HG02981 (cell line): ENCODE measurements around the gene ZNF883.

Source experiments
- ATAC-seq: cut with Tn5 transposase; IDR thresholded peaks from one replicate; pipeline ENCODE4 v1.9.1; 2021; ENCODE audit warnings: mild to moderate bottlenecking, moderate library complexity; ENCODE audit not compliant: unreplicated experiment

The ZNF883 gene

DNA sequence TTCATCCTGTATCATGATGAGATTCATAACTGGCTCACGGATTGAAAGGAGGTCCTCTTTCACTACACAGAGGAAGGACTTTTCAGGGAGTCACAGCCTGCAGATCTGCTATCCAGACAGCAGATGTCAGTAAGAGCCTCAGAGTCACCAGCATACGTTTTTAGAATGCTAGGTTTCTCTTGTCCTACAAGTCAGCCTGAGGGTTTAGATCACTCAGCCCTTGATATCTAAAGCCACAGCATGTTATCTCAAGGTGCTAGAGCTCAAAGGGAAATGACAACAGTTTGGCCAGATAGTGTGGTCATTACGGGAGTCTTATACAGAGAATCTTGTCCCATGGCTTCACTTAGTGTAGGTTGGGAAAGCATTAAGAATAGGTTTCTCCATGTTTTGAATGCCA lies 90.4 kb downstream of the ZNF883 start:
- ATAC-seq, result no peak

DNA sequence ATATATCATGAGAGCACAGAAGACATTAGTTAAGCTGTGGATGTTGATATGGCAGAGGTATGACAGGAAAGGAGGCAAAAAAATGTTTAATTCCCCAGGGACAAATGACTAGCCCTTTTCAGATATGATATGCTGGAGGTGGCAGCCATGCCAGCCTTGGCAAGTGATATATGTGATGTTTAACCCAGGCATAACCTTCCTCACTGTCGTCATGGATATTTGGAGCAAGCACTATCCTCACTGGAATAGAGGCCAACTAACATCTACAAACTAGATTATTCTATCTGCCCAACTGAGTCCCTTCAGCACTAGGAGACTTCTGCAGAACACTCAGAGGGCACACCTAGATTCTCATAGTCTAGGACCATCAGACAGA lies 94.0 kb downstream of the ZNF883 start:
- ATAC-seq, result no peak

DNA sequence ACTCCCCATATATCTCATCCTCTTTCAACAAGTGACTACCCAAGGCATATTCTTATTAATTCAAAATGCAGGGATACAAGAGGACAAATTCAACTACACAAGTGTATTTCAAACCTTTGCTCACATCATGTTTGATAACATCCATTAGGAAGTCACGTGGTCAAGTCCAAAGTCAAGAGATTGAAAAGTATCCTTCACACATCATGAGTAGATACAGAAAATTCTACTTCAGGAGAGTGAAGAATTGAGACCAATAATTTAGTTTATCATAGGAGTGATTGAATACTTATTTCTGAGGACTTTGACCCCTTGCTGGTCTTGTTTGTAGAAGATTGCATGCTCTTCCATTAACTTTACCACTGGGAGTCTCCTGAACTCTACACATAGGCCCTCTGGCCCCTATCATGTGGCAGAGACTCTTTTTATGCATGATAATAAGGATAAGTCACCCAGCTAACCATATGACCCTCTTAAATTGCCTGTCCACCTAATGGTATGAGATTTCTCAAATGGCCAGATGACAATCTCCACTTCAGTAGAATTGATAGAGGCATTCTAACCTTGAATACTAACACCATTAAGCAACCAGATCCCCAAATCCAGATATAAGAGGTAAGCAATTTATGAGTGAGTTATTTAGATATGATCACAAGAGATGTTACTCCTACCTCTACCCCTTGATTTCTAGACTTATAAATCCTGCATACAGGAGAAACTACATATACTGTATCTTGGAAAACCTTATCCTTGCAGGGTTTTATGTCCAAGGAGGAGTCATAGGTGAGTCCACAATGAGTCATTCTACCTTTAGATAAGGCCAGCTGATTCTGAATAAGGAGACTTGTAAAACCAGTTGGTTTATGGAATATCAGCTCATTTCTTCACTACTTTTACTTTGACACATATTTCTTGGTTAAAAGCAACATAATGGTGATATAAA lies 94.7 kb downstream of the ZNF883 start:
- ATAC-seq, result no peak

DNA sequence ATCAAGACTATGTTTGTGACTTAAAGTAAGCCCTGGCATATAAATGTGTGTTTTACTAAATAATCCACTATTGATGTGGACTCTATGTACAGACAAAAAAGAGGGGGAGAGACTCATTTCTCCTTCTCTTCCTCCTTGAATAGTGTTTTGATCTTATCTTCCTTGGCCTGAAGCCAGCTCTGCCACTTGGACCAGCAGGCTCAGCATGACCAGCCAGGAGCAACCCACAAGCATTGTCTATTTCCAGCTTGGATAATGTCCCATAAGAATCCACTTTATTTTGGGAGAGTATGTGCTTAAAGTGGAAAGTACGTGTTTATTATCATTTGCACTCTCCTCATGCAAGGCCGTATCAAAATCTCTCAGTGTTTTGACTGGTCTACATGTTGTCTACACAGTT lies 97.5 kb downstream of the ZNF883 start:
- no peak for ATAC-seq

DNA sequence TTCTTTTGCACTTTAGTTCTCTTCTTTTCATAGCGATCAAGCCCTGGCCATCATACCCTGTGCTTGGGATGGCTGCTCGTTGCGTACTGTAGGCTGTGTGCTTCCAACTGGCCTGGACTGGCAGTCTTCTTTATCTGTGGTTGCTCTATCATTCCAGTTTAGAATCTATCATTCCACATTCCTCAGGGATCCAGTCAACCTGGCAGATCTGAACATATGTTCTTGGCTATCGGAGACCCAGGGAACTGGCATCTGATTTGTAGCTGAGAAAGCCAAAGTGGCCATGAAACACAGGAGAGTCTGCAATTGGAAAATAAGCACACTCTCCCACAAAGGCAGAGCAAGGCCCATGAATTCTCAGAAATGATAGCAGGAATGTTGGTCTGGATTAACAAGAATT lies 98.7 kb downstream of the ZNF883 start:
- ATAC-seq, result no peak

DNA sequence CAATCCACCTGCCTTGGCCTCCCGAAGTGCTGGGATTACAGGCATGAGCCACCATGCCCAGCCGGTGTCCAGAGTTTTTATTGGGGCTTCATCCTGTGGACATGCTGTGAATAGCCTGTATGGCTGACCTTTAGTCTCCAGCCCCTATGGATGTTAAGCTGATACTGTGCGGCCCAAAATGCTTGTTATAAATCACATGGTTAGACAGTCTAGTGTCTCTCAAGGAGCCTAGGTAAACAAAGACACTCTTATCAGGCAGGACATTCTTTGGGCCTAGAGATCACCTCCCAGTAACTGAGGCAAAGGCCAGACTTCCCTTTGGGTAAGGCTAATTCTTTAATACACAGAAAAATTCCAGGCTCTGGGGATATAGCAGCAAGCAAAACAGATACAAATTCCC lies 99.4 kb downstream of the ZNF883 start:
- no peak for ATAC-seq

DNA sequence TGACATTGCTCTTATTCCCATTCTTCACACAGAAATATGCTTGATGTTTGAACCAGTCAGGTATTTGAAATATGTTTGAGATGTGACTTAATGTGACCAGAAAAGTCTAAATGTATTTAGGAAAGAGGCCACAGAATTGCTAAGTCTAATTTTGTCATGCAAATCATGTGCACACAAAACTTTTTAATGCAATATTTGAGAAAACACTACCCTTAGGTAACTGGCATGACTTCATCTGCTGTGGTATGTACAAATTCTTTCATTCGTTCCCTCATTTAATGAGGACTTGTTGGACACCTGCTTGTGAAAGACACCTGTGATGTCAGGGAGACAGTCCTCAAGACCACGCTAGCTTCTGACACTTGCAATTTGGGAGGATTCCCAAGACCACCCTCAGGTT lies 100.3 kb downstream of the ZNF883 start:
- ATAC-seq, result no peak
